Fibroblast of gingiva (primary cell): ENCODE data around the gene ATOX1.
A peak's percentile ranks its signal among the peaks of the same experiment; 100 is the strongest.

Experiments
- DNase-seq: peaks from one replicate; pipeline ENCODE4 v3.0.0-alpha.2; 2011; ENCODE audit warnings: low read depth

The ATOX1 gene

GRCh38 chr5:151770383-151771258 lies 12.2 kb upstream of the ATOX1 start:
- peak; percentile 88 for DNase-seq

GRCh38 chr5:151766975-151767374 lies 8.5 kb upstream of the ATOX1 start:
- no peak for DNase-seq

GRCh38 chr5:151764801-151765200 lies 6.4 kb upstream of the ATOX1 start:
- no peak for DNase-seq

GRCh38 chr5:151758141-151758429 lies 346 bp downstream of the ATOX1 start:
- no peak for DNase-seq

GRCh38 chr5:151757233-151758140 lies 944 bp downstream of the ATOX1 start:
- DNase-seq = no peak

- DNase-seq = no peak
Measured at GRCh38 chr5:151755383-151755782, 3.0 kb downstream of the ATOX1 start.

- DNase-seq = no peak
Measured at GRCh38 chr5:151751593-151751992, 6.8 kb downstream of the ATOX1 start.

- peak; percentile 63 for DNase-seq
Measured at GRCh38 chr5:151751091-151751490, 7.3 kb downstream of the ATOX1 start.

GRCh38 chr5:151750121-151750520 lies 8.3 kb downstream of the ATOX1 start:
- no peak for DNase-seq

- DNase-seq = peak; percentile 75
Measured at GRCh38 chr5:151745071-151745705, 13.2 kb downstream of the ATOX1 start.

- no peak for DNase-seq
Measured at GRCh38 chr5:151743530-151743929, 14.9 kb downstream of the ATOX1 start.

- DNase-seq = peak; percentile 45
Measured at GRCh38 chr5:151742870-151743294, 15.5 kb downstream of the ATOX1 start.

- peak; percentile 57 for DNase-seq
Measured at GRCh38 chr5:151741678-151742423, 16.6 kb downstream of the ATOX1 start.

GRCh38 chr5:151740958-151741373 lies 17.5 kb downstream of the ATOX1 start:
- DNase-seq = peak; percentile 52

- peak; percentile 92 for DNase-seq
Measured at GRCh38 chr5:151740336-151740942, 18.0 kb downstream of the ATOX1 start.

GRCh38 chr5:151739939-151740335 lies 18.5 kb downstream of the ATOX1 start:
- DNase-seq = peak; percentile 94

GRCh38 chr5:151739395-151739794 lies 19.0 kb downstream of the ATOX1 start:
- no peak for DNase-seq

GRCh38 chr5:151738125-151738848 lies 20.1 kb downstream of the ATOX1 start:
- no peak for DNase-seq

- peak; percentile 42 for DNase-seq
Measured at GRCh38 chr5:151737431-151737830, 21.0 kb downstream of the ATOX1 start.

- no peak for DNase-seq
Measured at GRCh38 chr5:151735646-151736045, 22.8 kb downstream of the ATOX1 start.

GRCh38 chr5:151734064-151734408 lies 24.4 kb downstream of the ATOX1 start:
- no peak for DNase-seq
